BLaER1 (cell line): Measurements from ENCODE around the gene DDX59.
"Not testable (repeated sequence)": the region's sequence is repeated elsewhere in the genome, so short reads cannot be mapped to it uniquely, and the experiment has no call there.

Source experiments
- H3K27ac ChIP-seq: shearing (Covaris generic); formaldehyde crosslinking; 2 replicates; pipeline ENCODE4 v1.8.1; 2022
- H3K27me3 ChIP-seq: shearing (Covaris generic); formaldehyde crosslinking; 2 replicates; pipeline ENCODE4 v1.8.1; 2022
- H3K36me3 ChIP-seq: shearing (Covaris generic); formaldehyde crosslinking; 2 replicates; pipeline ENCODE4 v1.8.1; 2022
- H3K4me1 ChIP-seq: shearing (Covaris generic); formaldehyde crosslinking; 2 replicates; pipeline ENCODE4 v1.8.1; 2022
- H3K4me2 ChIP-seq: shearing (Covaris generic); formaldehyde crosslinking; 2 replicates; pipeline ENCODE4 v1.8.1; 2022
- H3K4me3 ChIP-seq: shearing (Covaris generic); formaldehyde crosslinking; 2 replicates; pipeline ENCODE4 v1.8.1; 2022
- H3K9ac ChIP-seq: shearing (Covaris generic); formaldehyde crosslinking; 2 replicates; pipeline ENCODE4 v1.8.1; 2022
- H3K9me3 ChIP-seq: shearing (Covaris generic); formaldehyde crosslinking; 2 replicates; pipeline ENCODE4 v1.8.1; 2022
- H4K20me1 ChIP-seq: shearing (Covaris generic); formaldehyde crosslinking; 2 replicates; pipeline ENCODE4 v1.8.1; 2022
- Cebpa-rat ChIP-seq: shearing (Covaris generic); IDR thresholded peaks from 2 replicates; pipeline ENCODE4 v1.8.1; 2022

DDX59 gene

DNA sequence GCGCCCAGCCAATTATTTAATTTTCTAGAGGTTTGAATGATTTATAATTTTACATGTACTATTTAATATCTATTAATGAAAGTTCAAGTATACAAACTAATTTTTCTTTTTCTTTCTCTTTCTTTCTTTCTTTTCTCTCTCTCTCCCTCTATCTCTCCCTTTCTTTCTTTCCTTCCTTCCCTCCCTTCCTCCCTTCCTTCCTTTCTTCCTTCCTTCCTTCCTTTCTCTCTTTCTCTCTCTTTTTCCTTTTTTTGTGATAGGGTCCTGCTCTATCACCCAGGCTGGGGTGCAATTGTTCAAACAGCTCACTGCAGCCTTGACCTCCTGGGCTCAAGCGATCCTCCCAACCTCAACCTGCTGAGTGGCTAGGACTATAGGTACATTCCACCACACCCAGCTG, 33.0 kb downstream of the DDX59 start:
- no peak overlapping the region for H3K4me3 ChIP-seq
- no peak for TF ChIP-seq Cebpa-rat
- no peak overlapping the region for H3K27ac ChIP-seq

DNA sequence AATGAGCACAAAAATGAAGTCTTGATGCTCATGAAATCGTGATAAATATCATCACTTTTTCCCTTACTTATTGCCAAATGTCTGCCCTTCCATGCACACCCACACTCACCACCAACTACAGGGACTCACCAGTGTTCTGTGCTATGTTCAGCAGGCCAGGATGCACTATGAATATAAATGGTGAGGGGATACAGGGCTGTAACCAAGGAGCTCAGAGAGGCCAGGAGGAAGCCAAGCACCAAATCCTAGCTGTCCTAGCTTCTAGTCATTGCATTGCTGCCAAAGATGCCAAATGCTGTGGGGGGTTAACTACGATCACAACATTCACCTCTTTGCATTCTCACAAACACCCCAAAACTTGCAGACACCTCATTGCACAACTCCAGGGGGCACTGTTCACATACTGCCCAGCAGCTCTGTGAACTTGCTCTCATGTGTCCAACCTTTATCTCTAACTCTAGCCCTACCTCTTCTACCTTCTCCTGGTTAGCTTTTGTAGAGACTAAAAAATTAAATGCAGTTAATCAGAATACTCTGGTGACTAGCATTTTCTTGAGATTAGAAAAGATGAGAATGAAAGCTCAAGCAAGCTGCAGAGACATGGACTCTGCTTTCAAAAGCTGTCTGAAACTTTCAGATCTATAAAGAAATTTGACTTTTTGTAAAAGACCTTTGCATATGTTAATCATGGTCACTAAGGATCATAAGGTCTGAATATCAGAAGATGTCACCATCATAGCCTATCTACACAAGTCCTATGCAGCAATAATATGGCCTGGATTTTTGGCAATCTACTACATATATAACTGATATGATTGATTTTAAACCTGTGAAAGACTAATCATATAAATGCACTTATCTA, 35.2 kb downstream of the DDX59 start:
- Histone ChIP-seq H3K9ac (no peak overlapping the region), H3K4me3 (no peak overlapping the region), H3K27ac (no peak overlapping the region), H4K20me1 (no peaks in the 10 kb centered on the region), H3K36me3 (no peaks in the 10 kb centered on the region), H3K4me1 (no peaks in the 10 kb centered on the region), H3K4me2 (no peak overlapping the region), H3K27me3 (no peaks in the 10 kb centered on the region), H3K9me3 (no peaks in the 10 kb centered on the region)
- TF ChIP-seq Cebpa-rat = no peak

More for the DNA sequence above, 33.0 kb downstream of the DDX59 start:
- Histone ChIP-seq H3K36me3 (no peaks in the 10 kb centered on the region), H3K9me3 (no peaks in the 10 kb centered on the region), H3K27me3 (no peaks in the 10 kb centered on the region), H4K20me1 (no peaks in the 10 kb centered on the region), H3K9ac (no peak overlapping the region), H3K4me2 (no peak overlapping the region), H3K4me1 (no peaks in the 10 kb centered on the region)

DNA sequence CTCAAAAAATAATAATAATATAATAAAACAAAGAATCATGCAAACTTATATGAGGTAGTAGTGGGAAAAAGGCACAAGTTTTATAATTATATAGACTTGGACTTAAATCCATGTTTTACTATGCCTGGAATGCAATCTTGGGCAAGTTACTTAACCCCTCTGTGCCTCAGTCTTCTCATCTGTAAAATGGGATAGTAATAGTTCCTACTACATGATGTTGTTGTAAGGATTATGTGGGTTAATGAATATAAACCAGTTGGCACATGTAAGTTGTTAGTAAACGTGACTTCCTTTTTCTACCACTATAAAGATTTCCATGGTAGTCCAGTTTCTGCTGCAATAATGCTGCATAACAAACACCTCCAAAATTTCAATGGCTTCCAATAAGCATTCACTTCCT, 38.3 kb downstream of the DDX59 start:
- Histone ChIP-seq H3K27me3 (no peaks in the 10 kb centered on the region), H3K36me3 (no peaks in the 10 kb centered on the region), H3K4me1 (no peaks in the 10 kb centered on the region), H4K20me1 (no peaks in the 10 kb centered on the region), H3K9ac (no peak overlapping the region), H3K4me2 (no peak overlapping the region), H3K4me3 (no peak overlapping the region), H3K9me3 (no peaks in the 10 kb centered on the region), H3K27ac (no peak overlapping the region)
- no peak for TF ChIP-seq Cebpa-rat

DNA sequence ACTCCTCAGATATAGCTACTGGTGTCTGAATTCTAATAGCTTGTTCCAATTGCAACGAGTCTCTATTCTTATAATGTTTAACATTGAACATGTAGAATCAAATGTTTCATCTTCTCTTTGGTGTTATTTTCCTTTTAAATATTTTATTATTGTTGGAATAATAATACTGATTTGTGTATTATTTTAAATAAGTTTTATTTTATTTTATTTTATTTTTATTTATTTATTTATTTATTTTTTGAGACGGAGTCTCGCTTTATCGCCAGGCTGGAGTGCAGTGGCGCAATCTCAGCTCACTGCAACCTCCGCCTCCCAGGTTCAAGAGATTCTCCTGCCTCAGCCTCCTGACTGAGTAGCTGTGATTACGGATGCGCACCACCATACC, 39.2 kb downstream of the DDX59 start:
- H4K20me1 ChIP-seq, H3K4me1 ChIP-seq, H3K27me3 ChIP-seq, H3K27ac ChIP-seq, H3K9ac ChIP-seq, H3K9me3 ChIP-seq, H3K4me2 ChIP-seq, H3K36me3 ChIP-seq, H3K4me3 ChIP-seq: not testable (repeated sequence)

DNA sequence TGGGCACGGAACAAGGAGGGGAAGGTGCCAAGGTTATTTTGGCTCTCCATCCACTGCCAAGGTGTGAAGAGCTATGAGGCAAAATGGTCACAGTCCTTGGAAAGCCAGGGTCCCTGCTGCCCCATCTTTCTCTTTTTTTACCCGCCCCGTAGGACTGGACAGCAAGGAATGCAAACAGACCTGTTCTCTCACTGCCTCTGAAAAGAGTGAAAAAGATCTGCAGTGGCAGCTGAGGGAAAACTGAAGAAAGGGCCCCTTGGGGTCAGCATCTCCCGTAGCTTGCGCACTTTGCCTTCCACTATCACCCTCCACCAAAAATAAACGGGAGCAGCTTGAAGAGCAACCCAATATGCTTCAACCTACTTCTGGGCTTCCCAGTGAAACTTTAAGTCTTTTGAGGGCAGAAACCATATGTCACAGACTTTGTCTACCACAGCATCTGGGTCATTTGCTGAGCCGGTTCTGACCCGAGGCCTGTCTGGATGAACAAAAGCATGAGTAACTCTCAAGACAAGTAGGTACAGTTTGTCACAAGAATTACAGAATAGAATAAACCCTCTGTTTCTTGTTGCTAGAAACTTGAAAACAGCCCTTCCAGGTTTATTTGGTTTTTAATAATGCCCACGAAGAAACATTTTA, 39.7 kb downstream of the DDX59 start:
- Histone ChIP-seq H3K9me3 (no peaks in the 10 kb centered on the region), H3K36me3 (no peaks in the 10 kb centered on the region), H3K27ac (no peak overlapping the region), H4K20me1 (no peaks in the 10 kb centered on the region), H3K4me2 (no peak overlapping the region), H3K4me1 (no peaks in the 10 kb centered on the region), H3K4me3 (no peak overlapping the region), H3K27me3 (no peaks in the 10 kb centered on the region), H3K9ac (no peak overlapping the region)
- TF ChIP-seq Cebpa-rat = no peak

DNA sequence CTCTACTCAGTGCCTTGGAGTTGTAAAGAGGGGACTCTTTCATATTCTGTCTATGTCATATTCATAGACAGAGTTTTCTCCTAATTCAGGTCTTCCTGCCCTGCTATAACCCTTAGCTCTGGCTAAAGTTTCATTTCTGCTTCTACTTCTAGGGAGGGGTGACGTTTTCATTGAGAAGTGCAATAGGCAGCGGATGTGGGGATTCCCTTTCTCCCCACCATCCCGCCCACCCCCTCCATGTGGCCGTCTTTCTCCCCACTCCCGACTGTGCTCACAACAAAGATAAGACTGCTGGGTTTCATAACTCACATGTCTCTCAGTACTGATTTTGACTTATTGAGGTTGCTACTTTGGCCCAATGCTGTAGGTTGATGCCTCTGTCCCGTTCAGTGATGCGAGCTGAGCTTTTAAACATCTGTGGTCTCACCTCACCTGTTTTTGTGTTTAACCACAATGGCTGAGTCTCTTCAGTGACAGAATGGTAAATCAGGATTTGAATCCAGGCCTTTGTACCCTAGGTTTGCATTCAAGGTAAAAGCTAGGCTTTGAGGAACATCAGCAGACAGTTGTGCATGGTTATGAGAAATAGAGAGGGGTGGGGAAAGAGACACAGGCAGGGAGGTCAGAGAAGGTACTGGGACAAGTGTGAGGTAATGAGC, 41.4 kb downstream of the DDX59 start:
- Histone ChIP-seq H4K20me1 (no peaks in the 10 kb centered on the region), H3K36me3 (no peaks in the 10 kb centered on the region), H3K27ac (no peak overlapping the region), H3K27me3 (no peaks in the 10 kb centered on the region), H3K9ac (no peak overlapping the region), H3K4me2 (no peak overlapping the region), H3K4me3 (no peak overlapping the region), H3K4me1 (peaks cover 6% of the 10 kb centered on the region; the same call in 1 of the 2 replicates), H3K9me3 (no peaks in the 10 kb centered on the region)
- TF ChIP-seq Cebpa-rat = no peak

DNA sequence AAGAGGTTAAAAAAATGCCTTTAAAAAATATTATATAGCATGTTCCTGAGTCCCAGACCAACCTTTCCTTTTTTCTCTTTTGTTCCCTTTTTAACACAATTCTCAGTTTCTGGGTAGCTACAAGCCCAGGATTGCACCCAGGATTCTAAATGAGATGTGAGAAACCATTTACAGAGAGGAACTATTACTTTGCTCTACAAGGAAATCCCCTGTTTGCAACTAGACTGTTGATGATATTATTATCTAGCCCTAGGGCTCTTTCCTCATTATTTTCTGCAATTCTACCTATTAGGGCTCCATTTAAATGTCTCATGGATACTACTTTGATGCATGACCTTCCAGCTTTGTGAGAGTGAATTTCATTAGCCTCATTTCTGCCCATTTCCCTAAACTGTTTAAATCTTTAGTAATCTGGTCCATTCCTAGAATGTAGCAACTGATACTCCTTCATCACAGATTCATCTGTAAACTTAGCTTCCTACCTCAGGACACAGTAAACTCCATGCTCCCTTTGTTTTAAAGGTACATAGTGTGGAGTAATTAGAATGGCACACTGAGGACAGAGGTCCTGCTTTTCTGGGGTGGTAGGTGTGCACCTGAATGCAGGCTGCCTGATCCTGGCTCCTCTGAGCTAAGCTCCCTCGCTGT, 42.0 kb downstream of the DDX59 start:
- Histone ChIP-seq H3K4me1 (peaks cover 6% of the 10 kb centered on the region; the same call in 1 of the 2 replicates), H3K4me2 (no peak overlapping the region), H3K4me3 (no peak overlapping the region), H3K36me3 (no peaks in the 10 kb centered on the region), H3K9me3 (no peaks in the 10 kb centered on the region), H4K20me1 (no peaks in the 10 kb centered on the region), H3K27ac (no peak overlapping the region), H3K9ac (no peak overlapping the region), H3K27me3 (no peaks in the 10 kb centered on the region)
- no peak for TF ChIP-seq Cebpa-rat

DNA sequence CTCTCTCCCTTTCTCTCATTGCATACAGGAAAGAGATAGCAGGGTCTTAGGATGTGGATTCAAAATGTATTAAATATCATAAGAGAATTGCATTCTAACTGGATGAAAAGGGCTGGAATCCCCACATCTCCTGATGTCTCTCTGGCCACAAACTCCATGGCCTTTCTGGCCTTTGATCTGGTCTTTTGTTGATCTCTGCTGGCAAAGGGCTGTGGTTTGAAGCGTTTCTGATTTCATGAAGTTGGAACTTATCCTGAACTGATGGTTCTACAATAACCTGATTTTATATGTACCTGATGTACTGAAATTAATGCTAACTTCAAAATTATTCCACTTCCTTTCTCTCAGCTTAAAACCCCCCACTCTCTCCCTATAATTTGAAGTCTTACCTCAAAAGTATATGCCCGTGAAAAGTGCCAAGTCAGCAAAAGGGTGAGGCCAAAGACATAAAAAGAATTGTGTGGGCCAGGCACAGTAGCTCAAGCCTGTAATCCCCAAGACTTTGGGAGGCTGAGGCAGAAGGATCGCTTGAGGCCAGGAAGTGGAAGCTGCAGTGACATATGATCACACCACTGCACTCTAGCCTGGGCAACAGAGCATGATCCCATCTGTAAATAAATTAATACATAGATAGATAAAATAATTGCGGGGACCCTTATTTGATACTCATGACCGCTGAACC, 42.7 kb downstream of the DDX59 start:
- TF ChIP-seq Cebpa-rat = no peak
- Histone ChIP-seq H3K27ac (no peak overlapping the region), H4K20me1 (no peaks in the 10 kb centered on the region), H3K4me2 (no peak overlapping the region), H3K9me3 (no peaks in the 10 kb centered on the region), H3K4me1 (peaks cover 7% of the 10 kb centered on the region), H3K36me3 (no peaks in the 10 kb centered on the region), H3K9ac (no peak overlapping the region), H3K4me3 (no peak overlapping the region), H3K27me3 (no peaks in the 10 kb centered on the region)

DNA sequence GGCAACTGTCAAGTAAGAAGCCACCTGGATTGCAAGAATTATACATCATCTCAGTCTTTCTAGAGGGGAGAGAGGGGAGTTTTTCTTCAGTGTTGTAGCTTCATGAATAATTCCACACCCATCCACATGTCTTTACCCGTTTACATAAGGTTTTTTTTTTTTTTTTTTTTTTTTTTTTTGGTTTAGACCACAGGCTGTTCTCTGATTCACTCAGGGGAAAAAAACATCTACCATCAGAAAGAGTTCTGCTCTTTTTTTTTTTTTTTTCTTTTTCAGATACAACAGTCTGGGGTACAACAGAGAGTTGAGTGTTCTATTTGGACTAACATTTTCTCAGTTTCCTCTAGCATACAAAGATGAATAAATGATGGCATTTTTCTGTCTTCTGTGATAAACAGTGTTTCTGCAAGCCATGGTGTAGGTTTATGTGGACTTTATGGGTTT, 44.3 kb downstream of the DDX59 start:
- no peaks in the 10 kb centered on the region for H3K27me3 ChIP-seq
- H3K4me1 ChIP-seq = peaks cover 15% of the 10 kb centered on the region
- H3K27ac ChIP-seq = no peak overlapping the region
- H3K4me3 ChIP-seq = no peak overlapping the region
- no peaks in the 10 kb centered on the region for H3K36me3 ChIP-seq
- no peak overlapping the region for H3K9ac ChIP-seq
- H3K9me3 ChIP-seq = no peaks in the 10 kb centered on the region
- TF ChIP-seq Cebpa-rat = no peak
- no peak overlapping the region for H3K4me2 ChIP-seq
- H4K20me1 ChIP-seq = no peaks in the 10 kb centered on the region
